RPMI8226 (cell line): ENCODE results near the gene ASIC1.

Experiments used
- DNase-seq: peaks from one replicate; pipeline ENCODE4 v3.0.0-alpha.2; 2015

The ASIC1 gene

DNA sequence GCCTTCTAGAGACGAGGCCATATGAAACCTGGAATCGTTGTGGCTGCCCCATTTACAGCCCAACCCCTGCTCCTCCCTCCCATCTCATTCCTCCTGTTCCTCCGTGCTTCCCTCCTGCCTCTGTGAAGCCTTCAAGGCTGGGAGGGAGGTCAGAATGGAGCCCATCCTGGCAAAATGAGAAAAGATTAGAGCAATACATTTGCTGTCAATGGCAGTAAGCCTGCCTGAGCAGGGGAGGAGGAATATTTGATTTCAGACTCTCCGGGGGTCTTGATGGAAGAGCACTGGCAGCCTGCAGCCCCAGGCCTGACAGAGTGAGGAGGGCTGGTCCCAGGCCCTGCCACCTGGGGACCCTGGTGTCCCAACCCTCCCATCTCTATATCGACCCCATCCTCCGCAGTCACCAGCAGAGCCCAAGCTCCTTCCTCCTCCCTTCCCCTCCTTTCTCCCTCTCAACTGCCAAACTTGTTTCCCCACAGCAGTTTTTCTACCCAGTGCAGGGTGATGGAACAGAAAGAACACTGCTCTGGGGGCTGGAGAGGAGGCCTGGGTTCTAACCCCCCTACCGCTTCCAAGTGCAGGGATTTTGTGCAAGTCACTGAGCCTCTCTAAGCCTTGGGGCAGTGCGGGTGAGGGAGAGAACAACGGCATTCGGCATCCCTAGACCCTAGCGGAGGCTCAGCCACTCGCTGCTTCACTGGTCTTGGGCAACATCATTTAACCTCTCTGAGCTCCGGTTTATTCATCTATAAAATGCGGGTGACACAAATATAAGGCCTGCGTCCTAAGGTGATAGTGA is 16.1 kb upstream of the ASIC1 start:
- DNase-seq = no peak

DNA sequence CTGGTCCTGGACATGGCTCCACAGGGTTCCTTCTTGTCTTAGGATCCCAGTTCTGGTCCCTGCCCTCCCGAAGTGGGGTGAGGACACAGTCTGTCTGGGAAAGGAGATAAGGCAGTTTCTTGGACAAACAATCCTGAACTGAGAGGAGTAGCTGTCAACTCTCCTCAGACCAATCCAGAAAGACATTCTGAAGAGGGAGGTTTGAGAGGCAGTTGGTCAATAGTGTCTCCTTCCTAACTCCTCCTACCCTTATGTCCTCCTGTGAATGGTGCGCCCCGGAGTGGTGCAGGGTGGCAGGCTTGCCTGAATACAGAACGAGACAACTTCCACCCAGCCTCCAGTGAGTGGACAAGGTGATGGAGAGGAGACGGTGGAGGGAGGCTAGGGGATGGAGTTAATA is 15.4 kb upstream of the ASIC1 start:
- DNase-seq = no peak

DNA sequence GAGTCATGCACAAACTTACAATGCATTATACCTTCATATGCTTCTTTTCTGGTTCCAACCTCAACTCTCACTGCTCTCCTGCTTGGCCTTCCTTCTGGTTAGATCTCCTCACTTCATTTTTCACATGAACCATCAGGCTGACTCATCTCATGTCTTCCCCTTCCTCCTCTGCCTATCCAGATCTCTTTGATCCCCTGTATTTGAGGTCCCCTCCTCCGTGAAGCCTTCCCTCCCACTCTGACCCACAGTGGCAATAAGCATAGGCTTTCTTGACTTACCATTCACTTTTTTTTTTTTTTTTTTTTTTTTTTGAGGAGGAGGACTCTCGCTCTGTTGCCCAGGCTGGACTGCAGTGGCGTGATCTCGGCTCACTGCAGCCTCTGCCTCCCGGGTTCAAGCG is 14.7 kb upstream of the ASIC1 start:
- DNase-seq = no peak

DNA sequence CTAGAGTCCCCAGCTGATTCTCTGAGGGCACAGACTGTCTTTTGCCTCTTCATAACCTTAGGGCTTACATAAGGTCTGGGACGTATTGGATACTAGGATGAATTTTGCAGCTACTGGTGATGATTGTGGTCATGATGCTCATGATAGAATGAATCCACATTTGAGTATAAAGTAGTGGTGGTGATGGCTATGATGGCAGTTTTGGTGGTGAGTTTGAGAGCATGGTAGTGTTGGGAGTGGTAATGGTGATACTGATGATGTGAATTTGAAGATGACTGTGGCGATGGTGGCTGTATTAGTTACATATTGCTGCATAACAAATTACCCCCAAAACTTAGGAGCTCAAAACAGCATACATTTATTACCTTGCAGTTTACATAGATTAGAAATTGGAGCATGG is 14.1 kb upstream of the ASIC1 start:
- DNase-seq = no peak

DNA sequence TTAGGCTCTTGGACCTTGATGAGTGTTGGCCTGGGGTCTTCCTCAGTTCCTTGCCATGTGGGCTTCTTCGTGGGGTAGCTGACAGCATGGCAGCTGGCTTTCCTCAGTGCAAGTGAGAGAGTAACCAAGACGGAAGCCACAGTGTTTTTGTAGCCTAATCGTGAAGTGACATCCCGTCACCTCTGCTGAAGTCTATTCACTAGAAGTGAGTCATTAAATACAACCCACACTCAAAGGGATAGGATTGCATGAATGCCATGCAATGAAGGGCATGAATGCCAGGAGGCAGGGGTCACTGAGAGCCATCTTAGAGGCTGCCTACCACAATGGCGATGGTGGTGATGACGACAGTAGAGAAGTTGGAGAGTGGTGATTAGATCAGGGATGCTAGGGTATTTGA is 13.5 kb upstream of the ASIC1 start:
- no peak for DNase-seq

DNA sequence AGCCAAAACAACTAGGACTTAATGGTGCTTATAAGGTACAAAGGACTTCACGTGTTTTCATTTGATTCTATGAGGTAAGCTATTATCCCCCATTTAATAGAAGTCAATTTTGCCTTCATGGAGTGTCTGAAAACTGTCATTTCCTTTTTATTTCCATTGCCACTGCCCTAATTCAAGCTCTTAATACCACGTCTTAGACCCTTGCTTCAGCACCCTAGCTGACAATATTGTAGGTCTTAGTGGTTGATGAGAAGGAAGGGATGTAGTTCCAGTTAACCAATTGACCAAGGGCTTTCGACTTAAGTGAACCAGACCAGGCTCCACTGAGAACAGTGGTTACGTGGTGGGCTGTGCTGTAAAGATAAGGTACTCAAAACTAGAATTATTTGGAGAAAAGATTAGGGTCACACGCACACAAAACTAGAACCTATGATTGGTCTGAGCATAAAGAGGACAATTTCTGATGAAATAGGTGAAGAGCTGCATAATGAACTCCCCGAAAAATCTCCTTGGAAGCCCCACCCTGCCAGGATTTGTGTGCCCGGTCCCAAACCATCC is 9.6 kb upstream of the ASIC1 start:
- DNase-seq = no peak

DNA sequence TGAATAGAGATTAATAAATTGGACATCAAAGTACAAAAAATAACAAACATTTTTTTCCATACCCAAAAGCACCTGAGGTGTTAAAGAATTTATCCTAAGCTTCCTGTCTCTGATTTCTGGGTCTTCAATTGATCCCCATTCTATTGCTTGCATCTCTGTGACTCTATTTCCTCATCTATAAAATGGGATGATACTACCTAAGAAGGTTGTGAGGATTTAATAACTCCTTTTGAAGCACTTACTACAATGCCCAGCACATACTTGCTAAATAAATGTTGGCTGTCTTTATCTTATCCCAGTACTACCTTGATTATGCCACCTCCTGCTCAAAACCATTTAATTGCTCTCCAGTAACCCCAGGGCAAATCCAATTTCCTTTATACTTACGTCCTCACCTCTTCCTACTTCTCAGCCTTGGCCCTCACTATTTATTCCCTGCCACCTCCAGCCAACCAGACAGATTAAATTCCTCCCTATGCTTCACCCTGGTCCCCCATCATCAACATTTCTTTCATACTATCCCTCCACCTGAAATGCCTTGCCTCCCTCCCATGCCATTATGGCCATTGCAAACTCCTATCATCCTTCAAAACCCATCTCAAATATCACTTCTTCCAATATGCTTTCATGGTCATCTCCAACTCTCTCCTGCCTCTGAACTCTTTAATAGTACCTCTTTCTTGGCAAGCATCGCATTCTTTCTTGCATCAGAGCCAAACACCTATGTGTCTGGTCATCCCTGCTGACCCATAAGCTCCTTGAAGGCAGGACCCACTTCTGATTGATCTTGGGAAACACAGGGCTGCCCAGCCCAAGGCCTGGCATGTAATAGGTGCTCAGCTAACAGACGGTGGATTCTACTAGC is 7.9 kb upstream of the ASIC1 start:
- no peak for DNase-seq

DNA sequence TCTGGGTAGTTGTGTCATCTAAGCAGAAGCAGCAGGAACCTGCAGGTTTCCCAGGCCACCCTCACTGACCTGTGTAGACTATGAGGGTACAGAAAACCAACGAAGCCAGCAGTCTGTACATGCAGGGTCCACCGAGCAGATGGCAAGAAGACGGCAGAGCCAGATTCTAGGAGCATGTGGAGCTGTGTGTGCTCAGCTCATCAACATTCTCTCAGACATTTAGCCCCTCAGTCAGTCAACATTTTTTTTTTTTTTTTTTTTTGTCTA is 7.3 kb upstream of the ASIC1 start:
- no peak for DNase-seq

DNA sequence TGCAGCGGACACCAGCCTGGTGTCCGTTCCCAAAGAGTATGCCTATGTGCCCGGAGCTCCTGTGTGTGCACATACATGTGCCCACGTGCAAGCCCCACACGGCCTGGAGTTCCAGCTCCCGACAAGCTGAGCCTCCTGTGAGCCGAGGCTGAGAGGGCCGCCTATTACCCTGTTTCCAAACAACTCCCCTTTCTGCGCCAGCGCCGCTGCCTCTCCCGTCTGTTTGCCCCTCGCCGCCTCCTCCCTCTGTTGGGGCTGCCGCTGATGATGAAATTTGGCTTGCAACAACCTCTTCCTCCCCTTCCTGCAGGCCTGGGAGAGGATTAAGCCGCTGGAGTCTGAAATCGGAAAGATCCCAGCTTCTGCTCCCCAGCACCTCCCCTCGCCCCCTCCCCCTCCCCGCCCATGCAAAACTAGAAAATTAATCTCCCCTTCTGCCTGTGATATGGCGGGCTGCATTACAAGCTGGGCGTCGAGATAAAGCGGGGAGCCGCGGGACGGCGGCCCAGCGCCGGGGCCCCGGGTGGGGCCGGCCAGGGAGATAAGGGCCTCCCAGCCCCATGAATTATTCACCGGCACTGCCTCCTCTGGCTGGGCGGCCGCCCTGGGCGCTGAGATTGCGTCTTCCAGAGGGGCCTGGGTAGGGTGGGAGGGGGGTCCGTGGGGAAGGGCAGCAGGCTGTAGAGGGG is 6.8 kb upstream of the ASIC1 start:
- DNase-seq = no peak

DNA sequence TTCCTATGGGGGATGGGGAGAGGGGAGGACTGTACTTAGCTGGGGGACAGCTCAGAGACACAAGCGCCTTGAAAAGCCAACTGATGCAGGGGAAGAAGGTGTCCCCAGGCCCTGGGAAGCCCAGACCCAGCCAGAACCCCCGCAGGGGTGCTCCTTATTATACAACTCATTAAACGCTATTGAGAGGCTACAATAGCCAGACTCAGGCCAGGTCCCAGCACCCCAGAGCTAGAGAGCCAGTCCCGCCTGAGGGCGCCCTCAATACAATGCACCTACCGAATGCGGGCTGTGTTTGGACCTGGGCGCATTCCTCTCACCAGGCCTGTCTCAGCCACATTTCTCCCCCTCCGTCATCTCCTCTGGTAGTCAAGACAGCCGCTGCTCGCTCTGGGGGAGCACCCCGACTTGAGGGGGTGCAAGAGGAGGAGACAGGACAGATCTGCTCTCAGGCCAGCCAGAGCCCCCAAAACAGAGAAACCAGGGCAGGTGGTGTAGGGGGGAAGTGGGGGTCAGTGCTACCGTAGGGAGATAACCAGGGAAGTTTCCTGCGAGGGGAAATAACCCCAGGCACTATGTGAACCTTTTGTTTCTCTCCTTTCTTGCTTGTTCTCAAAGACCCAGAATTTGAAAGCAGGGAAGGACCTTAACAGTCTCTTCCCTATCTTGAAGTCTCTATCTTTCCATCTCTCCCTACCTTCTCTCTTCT is 6.1 kb upstream of the ASIC1 start:
- DNase-seq = no peak

DNA sequence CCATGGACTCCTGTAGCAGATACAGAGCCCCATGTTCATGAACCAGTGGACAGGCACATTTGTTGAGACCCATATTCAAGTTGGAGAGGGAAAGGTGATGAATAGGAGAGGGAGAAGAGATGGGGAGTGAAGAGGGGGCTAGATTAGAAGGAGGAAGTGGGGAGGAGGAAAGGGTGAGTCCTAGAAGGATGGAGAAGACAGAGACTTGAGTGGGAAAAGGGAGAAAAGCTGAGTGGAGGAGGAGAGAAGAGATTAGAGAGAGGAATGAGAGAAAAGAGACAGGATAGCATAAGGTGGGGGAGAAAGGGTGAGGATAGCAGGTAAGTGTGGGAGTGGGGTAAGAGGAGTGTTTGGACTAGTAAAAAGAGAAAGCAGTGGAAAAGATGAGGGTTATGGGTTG is 4.9 kb upstream of the ASIC1 start:
- DNase-seq = no peak

DNA sequence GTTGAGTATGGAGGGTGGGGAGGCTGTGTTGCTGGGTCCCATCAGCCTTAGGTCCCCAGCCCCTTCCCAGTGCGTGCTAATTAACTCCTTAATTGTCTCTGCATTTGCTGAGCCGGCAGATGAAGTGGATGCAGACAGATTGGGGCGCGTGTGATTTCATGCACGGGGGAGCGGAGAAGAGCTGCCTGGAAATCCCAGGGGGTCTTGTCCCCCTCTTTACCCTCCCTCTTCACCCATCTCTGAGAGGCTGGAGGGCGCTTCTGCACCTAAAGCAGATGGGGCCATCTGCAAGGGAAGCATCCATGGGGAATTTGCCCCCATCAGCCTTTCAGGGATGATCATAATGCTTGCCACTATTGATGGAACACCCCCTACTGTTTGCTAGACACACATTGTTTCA is 4.4 kb upstream of the ASIC1 start:
- DNase-seq = no peak

DNA sequence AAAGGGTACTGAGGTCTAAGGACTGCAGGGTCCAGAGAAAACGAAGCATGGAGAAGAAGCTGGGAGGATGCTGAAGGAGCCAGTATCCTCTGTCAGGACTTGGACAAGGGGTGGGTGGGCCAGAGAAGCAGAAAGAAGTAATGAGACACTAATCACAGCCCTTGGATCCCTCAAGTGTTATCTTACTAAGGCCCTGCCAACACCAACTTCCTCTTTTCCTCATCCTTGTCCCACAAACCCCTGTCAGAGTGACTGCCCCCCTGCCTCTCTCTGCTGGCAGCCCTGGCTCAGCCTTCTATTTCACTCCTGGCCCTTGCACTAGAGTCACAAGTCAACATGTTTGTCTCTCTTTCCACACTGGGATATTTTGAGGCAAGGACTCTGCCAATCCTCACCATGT is 3.8 kb upstream of the ASIC1 start:
- no peak for DNase-seq

DNA sequence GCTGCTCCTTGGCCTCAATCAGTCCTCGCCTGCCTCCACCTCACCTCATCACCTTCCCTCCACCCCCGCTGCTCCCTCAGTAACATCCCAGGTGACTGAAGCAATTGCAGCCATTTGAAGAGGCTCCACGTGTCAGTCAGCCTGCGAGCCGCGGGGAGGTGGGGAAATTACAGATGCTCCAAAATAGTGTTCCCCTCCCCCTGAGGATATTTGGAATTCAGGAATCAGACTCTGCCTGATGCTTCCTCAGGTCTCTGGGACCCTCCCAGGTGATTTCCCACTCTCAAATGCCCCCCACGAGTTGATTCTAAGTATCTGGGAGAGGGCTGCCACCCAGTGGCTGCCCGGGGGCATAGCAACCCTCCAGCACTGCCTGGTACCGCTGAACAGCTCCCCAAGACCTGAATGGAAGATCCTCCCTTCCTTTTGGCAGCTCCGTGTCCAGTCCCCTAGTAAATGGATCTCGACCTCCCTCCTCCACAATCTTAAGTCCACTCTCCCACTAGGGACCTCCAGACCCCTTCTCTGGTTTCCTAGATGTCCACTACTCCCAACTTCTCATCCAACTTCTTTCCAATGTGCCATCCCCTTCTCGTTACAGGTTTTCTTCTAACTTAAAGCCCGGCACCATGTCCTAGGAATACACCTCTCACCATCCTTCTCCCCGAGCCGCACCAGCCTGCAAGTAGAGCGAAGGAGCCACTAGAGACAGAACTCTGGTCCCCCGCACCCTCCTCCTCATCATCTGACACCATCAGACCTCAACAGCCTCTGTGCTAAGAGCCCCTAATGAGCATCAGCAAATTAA is 1.4 kb upstream of the ASIC1 start:
- peak; percentile 69 for DNase-seq

DNA sequence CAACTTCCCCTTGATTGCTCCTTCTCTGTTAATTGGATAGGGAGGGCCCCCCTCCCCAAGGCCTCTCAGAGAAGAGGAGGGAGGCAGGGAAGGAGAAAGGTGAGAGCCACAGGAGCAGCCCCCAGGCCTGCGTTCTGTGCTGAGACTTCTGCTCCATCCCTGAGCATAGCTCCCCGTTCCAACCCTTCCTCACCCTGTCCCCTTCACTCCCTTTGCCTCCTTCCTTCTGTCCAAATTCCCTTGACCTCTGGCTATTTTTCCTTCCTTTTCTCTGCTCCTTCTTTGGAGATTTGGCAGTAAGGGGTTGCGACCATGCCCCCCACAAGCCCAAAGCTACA is 788 bp upstream of the ASIC1 start:
- DNase-seq = no peak

DNA sequence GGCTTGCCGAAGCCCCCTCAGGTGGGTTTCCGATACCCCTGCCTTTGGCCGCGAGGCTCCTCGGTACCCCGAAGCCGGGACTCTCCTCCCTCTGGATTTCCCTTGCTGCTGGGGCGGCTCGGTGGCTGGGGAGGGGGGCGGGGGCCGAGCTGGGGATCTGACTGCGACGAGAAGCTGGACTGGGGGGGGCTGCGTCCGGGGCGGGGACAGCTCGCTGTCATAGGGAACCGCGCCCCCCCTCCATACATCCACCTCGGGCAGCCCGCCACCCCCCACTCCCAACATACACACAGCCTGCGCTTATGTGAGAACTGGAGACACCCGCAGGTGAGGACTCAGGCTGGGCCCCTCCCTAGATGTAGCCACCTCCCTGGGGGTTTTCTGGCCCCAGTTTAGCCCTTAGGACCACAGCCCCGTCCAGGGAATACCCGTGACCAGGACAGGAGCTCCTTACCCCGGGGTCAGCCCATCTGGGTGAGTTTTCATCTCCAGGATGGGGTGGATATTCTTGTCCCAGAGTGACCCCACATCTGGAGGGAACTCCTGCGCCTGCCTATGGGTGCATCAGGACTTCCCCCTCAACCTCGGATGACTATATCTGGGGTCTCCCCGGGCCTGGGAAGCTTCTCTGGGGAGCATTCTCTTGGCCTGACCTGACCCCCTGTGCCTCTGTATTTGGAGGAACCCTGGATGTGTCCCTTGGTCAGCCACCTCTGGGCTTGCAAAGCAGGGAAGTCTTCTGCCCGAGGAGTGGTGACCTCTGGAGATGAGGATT is 687 bp downstream of the ASIC1 start:
- DNase-seq = no peak

DNA sequence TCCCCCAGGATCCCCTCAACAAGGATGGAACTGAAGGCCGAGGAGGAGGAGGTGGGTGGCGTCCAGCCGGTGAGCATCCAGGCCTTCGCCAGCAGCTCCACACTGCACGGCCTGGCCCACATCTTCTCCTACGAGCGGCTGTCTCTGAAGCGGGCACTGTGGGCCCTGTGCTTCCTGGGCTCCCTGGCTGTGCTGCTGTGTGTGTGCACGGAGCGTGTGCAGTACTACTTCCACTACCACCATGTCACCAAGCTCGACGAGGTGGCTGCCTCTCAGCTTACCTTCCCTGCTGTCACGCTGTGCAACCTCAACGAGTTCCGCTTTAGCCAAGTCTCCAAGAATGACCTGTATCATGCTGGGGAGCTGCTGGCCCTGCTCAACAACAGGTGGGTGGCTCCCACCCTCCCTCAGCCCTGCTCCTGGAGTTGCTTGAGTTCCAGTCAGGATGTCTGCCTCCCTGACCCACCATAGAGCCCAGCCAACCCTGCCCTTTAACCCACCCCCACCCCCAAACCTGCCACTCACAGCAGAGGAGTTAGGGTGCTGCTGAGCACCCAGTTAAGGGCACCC is 1.4 kb downstream of the ASIC1 start:
- DNase-seq = no peak

DNA sequence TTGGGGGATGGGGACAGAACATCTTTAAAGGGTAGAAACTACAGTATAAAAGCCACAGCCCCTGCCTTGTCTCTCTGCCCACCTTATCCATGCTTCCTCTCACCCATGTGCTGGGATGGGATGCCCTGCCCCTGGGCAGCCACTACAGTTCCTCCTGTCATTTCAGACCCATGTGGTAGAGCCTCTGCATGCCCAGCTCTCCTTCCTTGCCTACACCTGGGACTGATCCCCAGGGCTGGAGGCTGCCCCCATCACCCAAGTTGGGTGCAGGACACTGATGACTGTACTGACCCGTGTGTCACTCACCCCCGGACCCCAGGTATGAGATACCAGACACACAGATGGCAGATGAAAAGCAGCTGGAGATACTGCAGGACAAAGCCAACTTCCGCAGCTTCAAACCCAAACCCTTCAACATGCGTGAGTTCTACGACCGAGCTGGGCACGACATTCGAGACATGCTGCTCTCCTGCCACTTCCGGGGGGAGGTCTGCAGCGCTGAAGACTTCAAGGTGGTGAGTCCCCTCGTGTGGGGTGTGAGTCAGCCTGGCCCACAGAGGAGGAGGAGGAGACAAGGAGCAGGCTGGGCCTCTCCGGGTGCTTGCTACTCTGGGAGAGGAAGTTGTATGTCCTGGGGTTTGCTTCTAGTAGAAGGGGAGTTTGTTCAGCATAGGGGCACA is 2.2 kb downstream of the ASIC1 start:
- DNase-seq = no peak

DNA sequence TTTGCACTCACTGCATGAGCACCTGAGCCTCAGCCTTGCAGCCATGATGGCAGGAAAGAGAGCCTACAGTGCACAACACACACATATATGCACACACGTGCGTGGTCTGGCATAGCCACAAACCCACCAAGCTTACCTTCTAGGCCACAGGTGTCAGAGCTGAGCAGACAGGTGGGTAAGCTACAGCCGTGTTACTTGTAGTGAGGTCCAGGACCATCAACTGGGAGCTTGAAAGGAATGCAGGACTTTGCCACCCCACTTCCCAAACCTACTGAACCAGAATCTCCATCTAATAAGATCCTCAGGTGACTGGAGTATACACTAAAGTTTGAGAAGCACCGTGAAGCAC is 2.7 kb downstream of the ASIC1 start:
- no peak for DNase-seq

DNA sequence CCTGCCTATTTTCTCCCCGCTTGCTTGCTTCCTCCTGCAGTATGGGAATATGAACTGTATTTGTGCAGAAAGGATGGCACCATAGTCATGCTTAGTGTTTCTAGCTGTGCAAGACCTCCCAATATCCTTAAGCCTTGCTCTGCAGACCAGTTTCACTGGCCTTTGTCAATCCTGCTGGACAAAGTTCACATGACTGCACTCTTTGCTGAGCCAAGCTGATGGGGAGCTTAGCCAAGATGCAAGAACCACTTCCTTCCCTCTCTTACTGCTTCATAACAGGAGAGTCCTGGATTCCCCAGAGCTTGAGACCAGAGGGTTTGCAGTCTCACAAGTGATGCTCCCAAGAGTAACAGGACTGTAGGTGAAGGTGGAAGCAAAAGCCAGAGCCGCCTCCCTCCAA is 3.8 kb downstream of the ASIC1 start:
- DNase-seq = no peak
